Heart left ventricle (tissue), 13 donors: Measurements from ENCODE around the gene TPSB2.

ENCODE experiments used
- CTCF ChIP-seq, 12 donors: fragments of 200-600 bp; sonication (generic) in 4 of 12; IDR thresholded peaks; one replicate each; pipeline versions ENCODE4 v1.5.0 to v1.8.0; 2018 to 2022; ENCODE audit warnings: antibody characterized with exemption in 12 of 12, mild to moderate bottlenecking in 5 of 12
- POLR2A ChIP-seq, 2 donors: fragments of 450-650 bp; IDR thresholded peaks; one replicate each; pipeline ENCODE4 v1.6.1; 2017; ENCODE audit warnings: antibody characterized with exemption in 2 of 2, mild to moderate bottlenecking in 2 of 2, moderate library complexity in 2 of 2
- donor health status: ischemic (EF 13 %, LVEDD 7.1; RV severe dilation, severe dysfunction).
- donor health status: DM: no; HTN: yes; CAD: no.
- donor health status: DM: no; HTN: no; CAD: no.
- donor health status: ischemic (EF 25% LVEDD 6.9; RV normal size, moderate dysfunction).
- donor health status: ischemic (EF 25% LVEDD 5.7; RV mildly dilated, moderate dysfunction).
- donor health status: ischemic (EF 35%, LVEDD 5.7; RV mildly dilated, moderate dysfunction).
- donor health status: nonischemic (EF 11% LVEDD 7.7; RV severe dilation, severe dysfunction).
- donor health status: DM: yes; HTN: yes; CAD: no.
- donor health status: PGD.
- donor health status: ischemic (EF 29% LVEDD 5.4; RV normal size, mild dysfunction).
- donor health status: nonischemic (EF 23%, LVEDD 6.1; RV moderate dilation, normal function).

GRCh38 chr16:1274767-1275166, 44.8 kb upstream of the TPSB2 start:
- TF ChIP-seq POLR2A (IDR thresholded peaks at IDR 0.05) (no peak), CTCF (IDR thresholded peaks at IDR 0.05) (no peak)
